HG03342 (cell line): ENCODE data around the gene UQCRH.

Source experiments
- ATAC-seq: cut with Tn5 transposase; IDR thresholded peaks from one replicate; pipeline ENCODE4 v1.9.1; 2021; ENCODE audit warnings: mild to moderate bottlenecking, moderate library complexity; ENCODE audit not compliant: unreplicated experiment

UQCRH gene

GRCh38 chr1:46303038-46303871, at the start of gene UQCRH, which contains the start of gene LRRC41:
TSS of gene UQCRH (plus strand) at chr1:46303698. CDS start at chr1:46303767, 69 bp downstream.
TSS of gene LRRC41 (minus strand) at chr1:46303616. CDS start at chr1:46303322, 294 bp downstream.
- peak; percentile 75 for ATAC-seq

- ATAC-seq = no peak
Measured at GRCh38 chr1:46254668-46255067, 48.8 kb upstream of the UQCRH start.

GRCh38 chr1:46256523-46256922, 47.0 kb upstream of the UQCRH start:
- ATAC-seq = no peak

GRCh38 chr1:46262508-46262907, 41.0 kb upstream of the UQCRH start:
- no peak for ATAC-seq

- no peak for ATAC-seq
Measured at GRCh38 chr1:46263146-46263545, 40.4 kb upstream of the UQCRH start.

GRCh38 chr1:46268578-46268977, 34.9 kb upstream of the UQCRH start:
- ATAC-seq = no peak

- no peak for ATAC-seq
Measured at GRCh38 chr1:46274225-46275029, 29.1 kb upstream of the UQCRH start.

GRCh38 chr1:46275030-46275337, 28.5 kb upstream of the UQCRH start:
- ATAC-seq = no peak

- no peak for ATAC-seq
Measured at GRCh38 chr1:46277658-46278373, 25.7 kb upstream of the UQCRH start.

- no peak for ATAC-seq
Measured at GRCh38 chr1:46278807-46279206, 24.7 kb upstream of the UQCRH start.

GRCh38 chr1:46280092-46280491, 23.4 kb upstream of the UQCRH start:
- no peak for ATAC-seq

- no peak for ATAC-seq
Measured at GRCh38 chr1:46281021-46281420, 22.5 kb upstream of the UQCRH start.

- ATAC-seq = no peak
Measured at GRCh38 chr1:46284058-46284457, 19.4 kb upstream of the UQCRH start.

GRCh38 chr1:46284597-46285564, 18.6 kb upstream of the UQCRH start:
- ATAC-seq = no peak

GRCh38 chr1:46285730-46286477, 17.6 kb upstream of the UQCRH start:
- no peak for ATAC-seq

- no peak for ATAC-seq
Measured at GRCh38 chr1:46288485-46289133, 14.9 kb upstream of the UQCRH start.

GRCh38 chr1:46289134-46289494, 14.4 kb upstream of the UQCRH start:
- no peak for ATAC-seq

- no peak for ATAC-seq
Measured at GRCh38 chr1:46289976-46290375, 13.5 kb upstream of the UQCRH start.

- ATAC-seq = no peak
Measured at GRCh38 chr1:46295306-46295705, 8.2 kb upstream of the UQCRH start.
